Ishikawa (cell line): ENCODE results near the gene NFATC1.

Source experiments
- CEBPB ChIP-seq: IDR thresholded peaks from 2 replicates; pipeline ENCODE4 v1.6.1; 2012
- CREB1 ChIP-seq: IDR thresholded peaks from 2 replicates; pipeline ENCODE4 v1.6.1; 2012; ENCODE audit warnings: low read depth
- EGR1 ChIP-seq: IDR thresholded peaks from 2 replicates; pipeline ENCODE4 v1.6.1; 2012
- EP300 ChIP-seq: IDR thresholded peaks from 2 replicates; pipeline ENCODE4 v1.6.1; 2012; ENCODE audit warnings: borderline replicate concordance
- FOXM1 ChIP-seq: IDR thresholded peaks from 2 replicates; pipeline ENCODE4 v1.6.1; 2012; ENCODE audit warnings: low read depth, borderline replicate concordance
- MAX ChIP-seq: IDR thresholded peaks from 2 replicates; pipeline ENCODE4 v1.6.1; 2012
- NFIC ChIP-seq: IDR thresholded peaks from 2 replicates; pipeline ENCODE4 v1.6.1; 2012
- RAD21 ChIP-seq: IDR thresholded peaks from 2 replicates; pipeline ENCODE4 v1.6.1; 2012; ENCODE audit warnings: low read depth
- REST ChIP-seq: IDR thresholded peaks from 2 replicates; pipeline ENCODE4 v1.6.1; 2012; ENCODE audit warnings: low read depth, mild to moderate bottlenecking
- TAF1 ChIP-seq: IDR thresholded peaks from 2 replicates; pipeline ENCODE4 v1.6.1; 2012; ENCODE audit warnings: low read depth, mild to moderate bottlenecking
- TCF12 ChIP-seq: IDR thresholded peaks from 2 replicates; pipeline ENCODE4 v1.6.1; 2012; ENCODE audit warnings: low read depth
- TEAD4 ChIP-seq: IDR thresholded peaks from 2 replicates; pipeline ENCODE4 v1.6.1; 2012
- YY1 ChIP-seq: IDR thresholded peaks from 2 replicates; pipeline ENCODE4 v1.6.1; 2012; ENCODE audit warnings: low read depth
- ZBTB7A ChIP-seq: IDR thresholded peaks from 2 replicates; pipeline ENCODE4 v1.6.1; 2012; ENCODE audit warnings: low read depth
- TF ChIP-seq, protein P1 (sequence below): IDR thresholded peaks from 2 replicates; pipeline ENCODE4 v1.6.1; 2012

NFATC1 gene

GRCh38 chr18:79516441-79516931 is 120.8 kb downstream of the NFATC1 start:
- TF ChIP-seq TEAD4 (no peak), YY1 (no peak), FOXM1 (no peak), REST (no peak), NFIC (no peak), ZBTB7A (no peak), TCF12 (no peak)

DNA sequence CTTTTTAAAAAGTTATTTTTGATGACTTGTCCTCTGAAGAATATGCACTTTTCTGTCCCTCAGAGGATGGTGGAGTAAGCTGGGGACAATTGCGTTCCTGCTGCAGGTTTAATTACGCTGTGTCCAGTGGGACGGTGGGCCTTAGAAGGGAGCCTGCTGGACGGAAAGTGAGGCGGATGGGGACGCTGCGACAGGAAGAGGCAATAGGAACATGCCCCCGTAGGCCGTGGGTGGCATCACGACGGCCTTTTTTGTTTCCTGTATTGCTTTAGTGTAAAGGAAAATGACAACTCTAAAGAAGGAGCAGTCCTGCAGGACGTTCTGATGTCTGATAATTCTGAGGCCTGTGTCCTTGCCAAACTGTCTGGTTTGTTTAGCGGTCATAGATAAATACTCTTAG is 121.6 kb downstream of the NFATC1 start:
- TF ChIP-seq, protein P1, sequence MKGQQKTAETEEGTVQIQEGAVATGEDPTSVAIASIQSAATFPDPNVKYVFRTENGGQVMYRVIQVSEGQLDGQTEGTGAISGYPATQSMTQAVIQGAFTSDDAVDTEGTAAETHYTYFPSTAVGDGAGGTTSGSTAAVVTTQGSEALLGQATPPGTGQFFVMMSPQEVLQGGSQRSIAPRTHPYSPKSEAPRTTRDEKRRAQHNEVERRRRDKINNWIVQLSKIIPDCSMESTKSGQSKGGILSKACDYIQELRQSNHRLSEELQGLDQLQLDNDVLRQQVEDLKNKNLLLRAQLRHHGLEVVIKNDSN, result no peak
- TF ChIP-seq EGR1 (no peak), CREB1 (no peak), TEAD4 (no peak), REST (no peak)

- TF ChIP-seq TEAD4 (no peak), CEBPB (no peak), NFIC (no peak), TAF1 (no peak), TCF12 (no peak), REST (no peak), EP300 (no peak), FOXM1 (no peak), MAX (no peak), RAD21 (no peak), EGR1 (no peak), CREB1 (no peak), ZBTB7A (no peak), YY1 (no peak)
- TF ChIP-seq, protein P1, result no peak
Observed at GRCh38 chr18:79518028-79518682, 122.4 kb downstream of the NFATC1 start.

- no peak for TF ChIP-seq EP300
- TF ChIP-seq, protein P1, result no peak
- TF ChIP-seq TCF12, result no peak
- TF ChIP-seq NFIC, result no peak
- TF ChIP-seq FOXM1, result no peak
- TF ChIP-seq MAX, result no peak
Observed at GRCh38 chr18:79518683-79519128, 123.0 kb downstream of the NFATC1 start.
